GM12891 (cell line): ENCODE measurements around the gene ZMYND11.

ENCODE experiments used
- PAX5 ChIP-seq: IDR thresholded peaks from 2 replicates; pipeline ENCODE4 v1.6.1; 2011; ENCODE audit warnings: low read length, moderate library complexity, mild to moderate bottlenecking; ENCODE audit not compliant: insufficient read depth, severe bottlenecking
- POLR2A ChIP-seq: IDR thresholded peaks from 2 replicates; pipeline ENCODE4 v1.6.1; 2011; ENCODE audit warnings: low read depth, low read length, control low read depth
- POLR2AphosphoS5 ChIP-seq: IDR thresholded peaks from 2 replicates; pipeline ENCODE4 v1.6.1; 2011; ENCODE audit warnings: low read depth, low read length, control low read depth

- TF ChIP-seq PAX5 (no peak), POLR2A (no peak), POLR2AphosphoS5 (no peak)
These were observed 30.2 kb upstream of the ZMYND11 start for GRCh38 chr10:104862-105565.
